ENCODE measurements around the gene DSTN.

Gene DSTN

DNA sequence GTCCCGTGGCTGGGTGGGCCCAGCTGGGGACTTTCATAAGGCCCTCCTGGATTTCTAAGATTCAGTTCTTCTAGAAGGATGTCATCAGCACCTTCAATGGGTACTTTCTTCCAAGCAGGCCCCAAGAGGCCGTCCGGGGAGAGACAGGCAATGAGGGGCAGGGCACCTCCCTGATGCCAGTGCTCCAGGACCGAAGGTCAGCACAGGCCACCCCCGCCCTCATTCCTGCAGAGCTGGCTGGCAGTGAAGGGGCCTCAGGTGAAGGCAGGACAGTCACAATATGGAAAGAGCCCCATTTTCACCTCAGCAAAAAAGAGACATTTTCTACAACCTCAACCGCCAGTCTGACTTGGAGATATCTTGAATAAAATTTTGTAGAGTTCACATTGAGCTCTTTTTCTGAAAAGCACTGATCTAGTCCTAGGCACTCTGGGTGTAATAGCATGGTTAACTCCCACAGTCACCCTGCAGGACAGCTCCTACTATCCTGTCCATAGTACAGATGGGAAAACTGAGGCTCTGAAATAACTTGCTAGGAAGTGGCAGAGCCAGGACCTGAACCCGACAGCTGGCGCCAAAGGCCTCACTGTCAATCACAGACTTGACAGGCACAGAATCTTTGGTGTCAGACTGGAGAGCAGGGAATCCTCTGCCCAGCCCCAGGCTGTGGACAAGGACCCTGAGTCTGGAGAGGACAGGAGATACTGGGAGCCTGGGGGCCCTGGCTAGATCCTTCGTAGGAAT is 61.9 kb downstream of the DSTN start:
- Histone ChIP-seq H3K36me3 (replicated peaks in 1 of 2; ENCODE audit: control insufficient read depth in 2 of 2, insufficient read depth in 2 of 2, low read length in 2 of 2) (peaks cover 18 to 20% of the 10 kb centered on the region in 2 donors), H4K91ac (ENCODE audit: low read depth, low read length, poor library complexity) (no peak overlapping the region), H3K4me3 (ENCODE audit: low read length in 2 of 2) (no peak overlapping the region), H3K9ac (ENCODE audit: low read depth, low read length, poor library complexity) (no peak overlapping the region), H3K18ac (ENCODE audit: low read length) (no peak overlapping the region), H3K27ac (replicated peaks; ENCODE audit: low read length) (no peak overlapping the region), H2BK12ac (ENCODE audit: low read length) (no peak overlapping the region), H2AK5ac (ENCODE audit: low read depth, low read length) (no peak overlapping the region), H2BK15ac (ENCODE audit: low read length) (no peak overlapping the region), H2AFZ (ENCODE audit: low read length) (no peak overlapping the region), H3K4ac (ENCODE audit: low read length) (no peak overlapping the region), H2BK120ac (ENCODE audit: low read depth, low read length) (no peak overlapping the region), H3K9me3 (replicated peaks in 1 of 2; ENCODE audit: control insufficient read depth in 2 of 2, insufficient read depth in 1 of 2, low read depth in 1 of 2, low read length in 2 of 2) (no peaks in the 10 kb centered on the region), H3K27me3 (ENCODE audit: control insufficient read depth in 3 of 3, insufficient read depth in 3 of 3, low read depth in 1 of 3, low read length in 3 of 3) (no peaks in the 10 kb centered on the region), H3K79me1 (ENCODE audit: low read depth, low read length) (peaks cover 3% of the 10 kb centered on the region), H3K23ac (ENCODE audit: low read depth, low read length, poor library complexity) (no peak overlapping the region), H4K8ac (ENCODE audit: low read depth, low read length) (no peak overlapping the region), H3K14ac (ENCODE audit: low read length) (no peak overlapping the region), H2BK5ac (ENCODE audit: low read length) (no peak overlapping the region), H3K4me1 (ENCODE audit: control insufficient read depth in 2 of 2, insufficient read depth in 1 of 2, low read depth in 1 of 2, low read length in 2 of 2) (peaks cover 12 to 17% of the 10 kb centered on the region in 2 donors), H3K4me2 (ENCODE audit: insufficient read depth, low read length, poor library complexity, severe bottlenecking) (no peak overlapping the region)
- no peak for DNase-seq (ENCODE audit: low spot score)
- WGBS, 2 donors (ENCODE audit: extremely low coverage in 2 of 2, insufficient read length in 2 of 2, insufficient replicate concordance in 1 of 2) = no CpG with 5 or more reads among the region's 9 CpGs

GRCh38 chr20:17633221-17633849 is 63.5 kb downstream of the DSTN start:
- no peaks in the 10 kb centered on the region for H3K27me3 ChIP-seq (ENCODE audit: control insufficient read depth in 3 of 3, insufficient read depth in 3 of 3, low read depth in 1 of 3, low read length in 3 of 3)
- H3K4ac ChIP-seq (ENCODE audit: low read length) = no peak overlapping the region
- H4K8ac ChIP-seq (ENCODE audit: low read depth, low read length) = no peak overlapping the region
- peaks cover 3% of the 10 kb centered on the region for H3K79me1 ChIP-seq (ENCODE audit: low read depth, low read length)
- H2AFZ ChIP-seq (ENCODE audit: low read length) = no peak overlapping the region
- no peak overlapping the region for H3K27ac ChIP-seq (replicated peaks; ENCODE audit: low read length)
- no peaks in the 10 kb centered on the region for H3K9me3 ChIP-seq (replicated peaks in 1 of 2; ENCODE audit: control insufficient read depth in 2 of 2, insufficient read depth in 1 of 2, low read depth in 1 of 2, low read length in 2 of 2)
- no peak overlapping the region for H2BK5ac ChIP-seq (ENCODE audit: low read length)
- H4K91ac ChIP-seq (ENCODE audit: low read depth, low read length, poor library complexity) = no peak overlapping the region
- H3K4me2 ChIP-seq (ENCODE audit: insufficient read depth, low read length, poor library complexity, severe bottlenecking) = no peak overlapping the region
- H3K36me3 ChIP-seq (replicated peaks in 1 of 2; ENCODE audit: control insufficient read depth in 2 of 2, insufficient read depth in 2 of 2, low read length in 2 of 2) = peaks cover 14% of the 10 kb centered on the region in 2 donors
- no peak overlapping the region for H3K4me3 ChIP-seq (ENCODE audit: low read length in 2 of 2)
- WGBS, 2 donors (ENCODE audit: extremely low coverage in 2 of 2, insufficient read length in 2 of 2, insufficient replicate concordance in 1 of 2) = no CpG with 5 or more reads among the region's 13 CpGs
- no peak overlapping the region for H2BK15ac ChIP-seq (ENCODE audit: low read length)
- no peak overlapping the region for H2BK12ac ChIP-seq (ENCODE audit: low read length)
- no peak overlapping the region for H3K18ac ChIP-seq (ENCODE audit: low read length)
- no peak overlapping the region for H2AK5ac ChIP-seq (ENCODE audit: low read depth, low read length)
- H3K23ac ChIP-seq (ENCODE audit: low read depth, low read length, poor library complexity) = no peak overlapping the region
- no peak overlapping the region for H2BK120ac ChIP-seq (ENCODE audit: low read depth, low read length)
- no peak overlapping the region for H3K9ac ChIP-seq (ENCODE audit: low read depth, low read length, poor library complexity)
- DNase-seq (ENCODE audit: low spot score) = no peak
- peak overlapping the region; percentile 41 for H3K14ac ChIP-seq (ENCODE audit: low read length)
- peaks cover 14 to 23% of the 10 kb centered on the region in 2 donors for H3K4me1 ChIP-seq (ENCODE audit: control insufficient read depth in 2 of 2, insufficient read depth in 1 of 2, low read depth in 1 of 2, low read length in 2 of 2)

DNA sequence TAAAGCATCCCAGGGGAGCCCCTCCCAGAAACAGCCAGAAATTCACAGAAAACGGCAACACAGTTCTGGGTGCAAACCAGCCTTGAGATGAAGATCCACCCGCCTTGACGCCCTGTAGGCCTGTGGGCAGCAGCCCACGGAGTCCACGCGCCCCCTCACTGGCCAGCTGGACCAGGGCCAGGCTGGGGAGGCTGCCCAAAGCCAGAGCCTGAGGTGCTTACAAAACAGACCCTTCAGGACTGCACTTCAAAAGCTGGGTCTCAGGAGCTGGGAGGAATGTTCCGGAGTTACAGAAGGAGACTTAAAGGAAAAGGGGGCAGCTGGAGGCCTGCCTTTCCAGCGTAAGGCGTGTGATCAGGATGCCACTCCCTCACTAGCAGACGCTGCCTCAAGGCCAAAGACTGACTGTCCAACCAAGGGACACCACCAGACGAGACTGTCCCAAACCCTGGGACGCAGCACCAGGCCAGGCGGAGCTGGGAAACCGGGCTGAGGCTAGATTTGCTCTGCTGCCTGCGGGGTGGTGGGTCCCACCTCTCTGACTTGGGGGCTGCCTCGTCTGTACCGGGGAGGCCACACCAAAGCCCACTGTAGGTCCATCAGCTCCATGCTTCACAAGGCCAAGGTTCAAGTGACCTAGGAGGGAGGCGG is 64.1 kb downstream of the DSTN start:
- Histone ChIP-seq H2AFZ (ENCODE audit: low read length) (no peak overlapping the region), H3K79me1 (ENCODE audit: low read depth, low read length) (peaks cover 3% of the 10 kb centered on the region), H3K18ac (ENCODE audit: low read length) (peak overlapping the region; percentile 3), H2BK15ac (ENCODE audit: low read length) (peak overlapping the region; percentile 35), H3K9ac (ENCODE audit: low read depth, low read length, poor library complexity) (no peak overlapping the region), H3K23ac (ENCODE audit: low read depth, low read length, poor library complexity) (no peak overlapping the region), H2AK5ac (ENCODE audit: low read depth, low read length) (peak overlapping the region; percentile 11), H3K14ac (ENCODE audit: low read length) (no peak overlapping the region), H3K9me3 (replicated peaks in 1 of 2; ENCODE audit: control insufficient read depth in 2 of 2, insufficient read depth in 1 of 2, low read depth in 1 of 2, low read length in 2 of 2) (no peaks in the 10 kb centered on the region), H4K8ac (ENCODE audit: low read depth, low read length) (no peak overlapping the region), H3K4me3 (ENCODE audit: low read length in 2 of 2) (no peak overlapping the region), H2BK12ac (ENCODE audit: low read length) (no peak overlapping the region), H2BK120ac (ENCODE audit: low read depth, low read length) (no peak overlapping the region), H4K91ac (ENCODE audit: low read depth, low read length, poor library complexity) (no peak overlapping the region), H3K4me2 (ENCODE audit: insufficient read depth, low read length, poor library complexity, severe bottlenecking) (no peak overlapping the region), H3K4me1 (ENCODE audit: control insufficient read depth in 2 of 2, insufficient read depth in 1 of 2, low read depth in 1 of 2, low read length in 2 of 2) (peaks cover 14 to 23% of the 10 kb centered on the region in 2 donors), H3K27ac (replicated peaks; ENCODE audit: low read length) (no peak overlapping the region), H3K36me3 (replicated peaks in 1 of 2; ENCODE audit: control insufficient read depth in 2 of 2, insufficient read depth in 2 of 2, low read length in 2 of 2) (peaks cover 14% of the 10 kb centered on the region in 2 donors), H2BK5ac (ENCODE audit: low read length) (peak overlapping the region; percentile 59), H3K4ac (ENCODE audit: low read length) (no peak overlapping the region), H3K27me3 (ENCODE audit: control insufficient read depth in 3 of 3, insufficient read depth in 3 of 3, low read depth in 1 of 3, low read length in 3 of 3) (no peaks in the 10 kb centered on the region)
- no CpG with 5 or more reads among the region's 18 CpGs for WGBS, 2 donors (ENCODE audit: extremely low coverage in 2 of 2, insufficient read length in 2 of 2, insufficient replicate concordance in 1 of 2)
- no peak for DNase-seq (ENCODE audit: low spot score)
